Ishikawa (cell line): ENCODE data around the gene OAT.

Experiments used
- CEBPB ChIP-seq: IDR thresholded peaks from 2 replicates; pipeline ENCODE4 v1.6.1; 2012
- EP300 ChIP-seq: IDR thresholded peaks from 2 replicates; pipeline ENCODE4 v1.6.1; 2012; ENCODE audit warnings: borderline replicate concordance
- FOXM1 ChIP-seq: IDR thresholded peaks from 2 replicates; pipeline ENCODE4 v1.6.1; 2012; ENCODE audit warnings: low read depth, borderline replicate concordance
- NFIC ChIP-seq: IDR thresholded peaks from 2 replicates; pipeline ENCODE4 v1.6.1; 2012
- TAF1 ChIP-seq: IDR thresholded peaks from 2 replicates; pipeline ENCODE4 v1.6.1; 2012; ENCODE audit warnings: low read depth, mild to moderate bottlenecking
- TCF12 ChIP-seq: IDR thresholded peaks from 2 replicates; pipeline ENCODE4 v1.6.1; 2012; ENCODE audit warnings: low read depth
- TEAD4 ChIP-seq: IDR thresholded peaks from 2 replicates; pipeline ENCODE4 v1.6.1; 2012
- YY1 ChIP-seq: IDR thresholded peaks from 2 replicates; pipeline ENCODE4 v1.6.1; 2012; ENCODE audit warnings: low read depth
- ZBTB7A ChIP-seq: IDR thresholded peaks from 2 replicates; pipeline ENCODE4 v1.6.1; 2012; ENCODE audit warnings: low read depth
- TF ChIP-seq, protein P1 (sequence below): IDR thresholded peaks from 2 replicates; pipeline ENCODE4 v1.6.1; 2012

DNA sequence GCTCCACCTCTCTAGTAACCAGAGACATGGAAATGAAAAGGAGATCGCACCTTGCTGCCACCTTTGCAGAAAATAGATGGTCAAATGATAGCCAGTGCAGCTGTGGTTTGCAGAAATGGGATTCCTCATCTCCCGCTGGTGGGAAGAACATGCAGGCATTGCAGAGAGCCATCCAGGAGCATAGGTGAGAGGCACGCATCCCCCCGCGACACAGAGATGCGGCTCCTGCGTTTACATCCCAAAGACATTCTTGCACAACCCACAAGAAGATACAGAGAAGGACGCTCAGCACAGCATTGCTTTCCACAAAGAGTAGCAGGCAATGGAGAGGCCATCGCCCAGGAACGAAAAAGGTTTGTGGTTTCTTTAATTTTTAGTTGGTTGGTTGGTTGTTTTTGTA lies 56.2 kb downstream of the OAT start:
- no peak for TF ChIP-seq FOXM1
- TF ChIP-seq EP300: no peak
- TF ChIP-seq TEAD4: no peak
- TF ChIP-seq, protein P1, sequence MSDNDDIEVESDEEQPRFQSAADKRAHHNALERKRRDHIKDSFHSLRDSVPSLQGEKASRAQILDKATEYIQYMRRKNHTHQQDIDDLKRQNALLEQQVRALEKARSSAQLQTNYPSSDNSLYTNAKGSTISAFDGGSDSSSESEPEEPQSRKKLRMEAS: no peak
- no peak for TF ChIP-seq CEBPB
- no peak for TF ChIP-seq YY1
- TF ChIP-seq TCF12: no peak
- TF ChIP-seq TAF1: no peak
- no peak for TF ChIP-seq ZBTB7A
- no peak for TF ChIP-seq NFIC
